Measurements from ENCODE around the gene APELA.
"Not testable (repeated sequence)": the region's sequence is repeated elsewhere in the genome, so short reads cannot be mapped to it uniquely, and the experiment has no call there.

Gene APELA

GRCh38 chr4:164927101-164927500, 50.1 kb downstream of the APELA start:
- DNase-seq = not testable (repeated sequence)

- no peak for DNase-seq
These were observed 53.7 kb downstream of the APELA start for GRCh38 chr4:164930647-164931046.

GRCh38 chr4:164931551-164932324, 54.8 kb downstream of the APELA start:
- no peak for DNase-seq

GRCh38 chr4:164933244-164933643, 56.3 kb downstream of the APELA start:
- no peak for DNase-seq

- no peak for DNase-seq
These were observed 58.4 kb downstream of the APELA start for GRCh38 chr4:164935363-164935762.

GRCh38 chr4:164935865-164936606, 59.1 kb downstream of the APELA start:
- not testable (repeated sequence) for DNase-seq

- peak; percentile 66 for DNase-seq
These were observed 60.7 kb downstream of the APELA start for GRCh38 chr4:164937576-164938270.

GRCh38 chr4:164943192-164943591, 66.2 kb downstream of the APELA start:
- no peak for DNase-seq

GRCh38 chr4:164945146-164945545, 68.2 kb downstream of the APELA start:
- DNase-seq = no peak

- DNase-seq = no peak
These were observed 69.8 kb downstream of the APELA start for GRCh38 chr4:164946810-164947209.
